SK-N-SH (cell line): ENCODE data around the gene PEX11A. TPM values are rescaled to one million over a fixed set of nuclear protein-coding genes. Genes with fewer than 3 reads are reported as not detected.

Source experiments
- CTCF ChIA-PET: fragments of 300-600, 350-600 bp; formaldehyde crosslinking; extraction: SDS; loops from one replicate; lab custom pipeline; 2021; lab: Yijun Ruan, JAX
- POLR2A ChIA-PET: fragments of 350-600 bp; sonication (Branson Sonifier 250); formaldehyde crosslinking; extraction: SDS; loops from one replicate; lab custom pipeline; 2020; ENCODE audit warnings: antibody characterized with exemption, inconsistent platforms; lab: Yijun Ruan, JAX
- DNase-seq: peaks from one replicate; pipeline ENCODE4 v3.0.0; 2012
- H2AFZ ChIP-seq: fragments of 200-600 bp; sonication (generic); 2 replicates; pipeline ENCODE4 v1.8.1; 2016; ENCODE audit warnings: antibody characterized with exemption, mild to moderate bottlenecking, low read depth
- H3F3A ChIP-seq: fragments of 200-600 bp; sonication (generic); replicated peaks from 2 replicates; pipeline ENCODE3; 2016; ENCODE audit warnings: antibody characterized with exemption, mild to moderate bottlenecking; ENCODE audit not compliant: insufficient read depth
- H3K27ac ChIP-seq, 2 experiments: fragments of 200-500 bp in 1 of 2; fragments of 200-600 bp in 1 of 2; sonication (Bioruptor generic) in 1 of 2; sonication (generic), shearing (Covaris generic) in 1 of 2; 2 replicates each; pipeline versions ENCODE4 v1.5.1 to v1.6.1; 2014 to 2016; ENCODE audit warnings: low read depth in 2 of 2, inconsistent platforms in 1 of 2, low read length in 1 of 2, mild to moderate bottlenecking in 1 of 2, mixed read lengths in 1 of 2
- H3K27me3 ChIP-seq: fragments of 200-600 bp; sonication (generic), shearing (Covaris generic); 2 replicates; pipeline ENCODE4 v1.6.1; 2016; ENCODE audit warnings: mixed run types; ENCODE audit not compliant: insufficient read depth
- H3K36me3 ChIP-seq, 2 experiments: fragments of 200-500 bp in 1 of 2; fragments of 200-600 bp in 1 of 2; sonication (Bioruptor generic) in 1 of 2; sonication (generic) in 1 of 2; replicated peaks in 1 of 2; 2 replicates each; pipeline versions ENCODE3 to v1.5.1; 2014 to 2016; ENCODE audit warnings: low read length in 1 of 2, mild to moderate bottlenecking in 1 of 2; ENCODE audit not compliant: insufficient read depth in 2 of 2, control insufficient read depth in 1 of 2
- H3K4me1 ChIP-seq, 2 experiments: fragments of 200-500 bp in 1 of 2; fragments of 200-600 bp in 1 of 2; sonication (Bioruptor generic) in 1 of 2; sonication (generic), shearing (Covaris generic) in 1 of 2; 2 replicates each; pipeline versions ENCODE4 v1.5.1 to v1.6.1; 2014 to 2016; ENCODE audit warnings: low read depth in 1 of 2, low read length in 1 of 2, mixed run types in 1 of 2; ENCODE audit not compliant: insufficient read depth in 2 of 2, control insufficient read depth in 1 of 2
- H3K4me2 ChIP-seq: fragments of 200-600 bp; sonication (generic), shearing (Covaris generic); 2 replicates; pipeline ENCODE4 v1.6.1; 2017; ENCODE audit warnings: mixed run types
- H3K4me3 ChIP-seq, 2 experiments: fragments of 200-500 bp in 1 of 2; fragments of 200-600 bp in 1 of 2; sonication (Bioruptor generic) in 1 of 2; sonication (generic), shearing (Covaris generic) in 1 of 2; 2 replicates each; pipeline versions ENCODE4 v1.5.1 to v1.8.1; 2014 to 2016; ENCODE audit warnings: low read depth in 2 of 2, inconsistent platforms in 1 of 2, low read length in 1 of 2, mild to moderate bottlenecking in 1 of 2, mixed read lengths in 1 of 2, moderate library complexity in 1 of 2
- H3K79me2 ChIP-seq: fragments of 200-600 bp; sonication (generic); 2 replicates; pipeline ENCODE4 v1.8.1; 2017; ENCODE audit warnings: mild to moderate bottlenecking; ENCODE audit not compliant: insufficient read depth
- H3K9ac ChIP-seq: fragments of 200-600 bp; sonication (generic); 2 replicates; pipeline ENCODE4 v1.6.1; 2017; ENCODE audit warnings: mixed run types
- H3K9me2 ChIP-seq: fragments of 200-600 bp; sonication (generic); 2 replicates; pipeline ENCODE4 v1.6.1; 2017; ENCODE audit warnings: mixed run types
- H3K9me3 ChIP-seq: fragments of 200-600 bp; sonication (generic); 2 replicates; pipeline ENCODE4 v1.6.1; 2017; ENCODE audit warnings: mixed run types, mild to moderate bottlenecking, moderate library complexity
- H4K20me1 ChIP-seq: fragments of 200-600 bp; sonication (generic); 2 replicates; pipeline ENCODE4 v1.6.1; 2017; ENCODE audit warnings: mild to moderate bottlenecking, mixed run types; ENCODE audit not compliant: insufficient read depth
- CHD2 ChIP-seq: fragments of 150-350 bp; IDR thresholded peaks from 2 replicates; pipeline ENCODE4 v1.6.1; 2018; ENCODE audit warnings: low read length; ENCODE audit not compliant: partially characterized antibody
- EP300 ChIP-seq, 2 experiments: IDR thresholded peaks; 2 replicates each; pipeline versions ENCODE4 v1.4.0 to v1.6.1; 2012; ENCODE audit warnings: borderline replicate concordance in 1 of 2, low read depth in 1 of 2, low read length in 1 of 2
- GATA2 ChIP-seq: sonication (generic); formaldehyde crosslinking; IDR thresholded peaks from 2 replicates; pipeline ENCODE4 v1.5.0; 2020; ENCODE audit warnings: mild to moderate bottlenecking, missing genetic modification reagents
- JUND ChIP-seq: IDR thresholded peaks from 2 replicates; pipeline ENCODE4 v1.4.0; 2012
- NFIC ChIP-seq: IDR thresholded peaks from 2 replicates; pipeline ENCODE4 v1.4.0; 2012; ENCODE audit warnings: borderline replicate concordance
- NRF1 ChIP-seq: IDR thresholded peaks from 2 replicates; pipeline ENCODE4 v1.6.1; 2012; ENCODE audit warnings: low read depth, mild to moderate bottlenecking, low read length
- RCOR1 ChIP-seq: fragments of 150-350 bp; IDR thresholded peaks from 2 replicates; pipeline ENCODE4 v1.6.1; 2017; ENCODE audit warnings: antibody characterized with exemption, low read length
- REST ChIP-seq: IDR thresholded peaks from 2 replicates; pipeline ENCODE4 v1.6.1; 2012; ENCODE audit warnings: mild to moderate bottlenecking, low read depth, low read length, moderate library complexity
- RXRA ChIP-seq: IDR thresholded peaks from 2 replicates; pipeline ENCODE4 v1.4.0; 2012; ENCODE audit warnings: low read depth, mild to moderate bottlenecking, borderline replicate concordance
- SIN3A ChIP-seq: IDR thresholded peaks from 2 replicates; pipeline ENCODE4 v1.6.1; 2012; ENCODE audit warnings: low read depth, mild to moderate bottlenecking, low read length, moderate library complexity, borderline replicate concordance
- TCF12 ChIP-seq: IDR thresholded peaks from 2 replicates; pipeline ENCODE4 v1.4.0; 2012
- TEAD4 ChIP-seq: IDR thresholded peaks from 2 replicates; pipeline ENCODE4 v1.4.0; 2012; ENCODE audit warnings: mild to moderate bottlenecking, borderline replicate concordance; ENCODE audit not compliant: insufficient read depth
- USF2 ChIP-seq: fragments of 150-350 bp; IDR thresholded peaks from 2 replicates; pipeline ENCODE4 v1.6.1; 2017; ENCODE audit warnings: antibody characterized with exemption, low read length, low read depth, borderline replicate concordance
- ZBTB33 ChIP-seq: IDR thresholded peaks from 2 replicates; pipeline ENCODE4 v1.4.0; 2012; ENCODE audit warnings: low read depth, borderline replicate concordance
- WGBS: methylation state at CpG from one replicate; pipeline ENCODE4 v1.1.6; 2017; ENCODE audit warnings: low lambda C conversion rate; 5-methylcytosine and 5-hydroxymethylcytosine counted together
- polyA plus RNA-seq, 3 experiments: library from polyadenylated mRNA; depleted of rRNA; stranded (reverse); fragments of >200 nt; gene quantifications; 2 replicates each; pipeline ENCODE4 v1.2.3, GENCODE V29; 2012
- TF ChIP-seq, protein P1 (sequence below): IDR thresholded peaks from 2 replicates; pipeline ENCODE4; 2012
- TF ChIP-seq, protein P2 (sequence below): fragments of 200-600 bp; sonication (generic); IDR thresholded peaks from 2 replicates; pipeline ENCODE4 v1.6.1; 2017; ENCODE audit warnings: antibody characterized with exemption, mild to moderate bottlenecking, moderate library complexity
- TF ChIP-seq, protein P3 (sequence below): fragments of 150-350 bp; IDR thresholded peaks from 2 replicates; pipeline ENCODE4 v1.6.1; 2016; ENCODE audit warnings: mild to moderate bottlenecking, low read depth, low read length

PEX11A gene
- polyA plus RNA-seq, 1 of the 3 experiments (the other 2 are of a cell fraction) = 6.1 TPM

- Histone ChIP-seq H4K20me1 (no peaks in the 10 kb centered on the region), H3K36me3 (no peaks in the 10 kb centered on the region), H3F3A (peaks cover 33% of the 10 kb centered on the region), H3K4me3 (no peak overlapping the region), H3K4me2 (no peak overlapping the region), H3K79me2 (peaks cover 3% of the 10 kb centered on the region), H3K9me3 (no peaks in the 10 kb centered on the region), H3K4me1 (peaks cover 12 to 14% of the 10 kb centered on the region in 2 experiments; a peak in 3 of 4 replicates), H2AFZ (no peak overlapping the region), H3K9me2 (no peaks in the 10 kb centered on the region), H3K27me3 (no peaks in the 10 kb centered on the region), H3K9ac (no peak overlapping the region), H3K27ac (no peak overlapping the region)
- no peak for DNase-seq
- 98% methylated on average over 2 of the region's 2 CpGs for WGBS
- ChIA-PET CTCF (interaction anchor here (0.9 to 1.5 kb wide), 3 partner anchors 12 to 15 kb away, joined by 3 to 4 read pairs (median 3); no protein-coding TSS in a partner anchor), POLR2A (no interaction called here)
- TF ChIP-seq JUND (no peak), TEAD4 (no peak), NRF1 (no peak), REST (no peak), NFIC (no peak), RCOR1 (no peak), RXRA (no peak), TCF12 (no peak), EP300 (IDR thresholded peaks at IDR 0.05; ENCODE audit: borderline replicate concordance in 1 of 2, low read depth in 1 of 2, low read length in 1 of 2) (no peak), ZBTB33 (no peak), GATA2 (CRISPR knock-in tag) (no peak), SIN3A (no peak), USF2 (no peak), CHD2 (no peak)
- TF ChIP-seq, protein P1, sequence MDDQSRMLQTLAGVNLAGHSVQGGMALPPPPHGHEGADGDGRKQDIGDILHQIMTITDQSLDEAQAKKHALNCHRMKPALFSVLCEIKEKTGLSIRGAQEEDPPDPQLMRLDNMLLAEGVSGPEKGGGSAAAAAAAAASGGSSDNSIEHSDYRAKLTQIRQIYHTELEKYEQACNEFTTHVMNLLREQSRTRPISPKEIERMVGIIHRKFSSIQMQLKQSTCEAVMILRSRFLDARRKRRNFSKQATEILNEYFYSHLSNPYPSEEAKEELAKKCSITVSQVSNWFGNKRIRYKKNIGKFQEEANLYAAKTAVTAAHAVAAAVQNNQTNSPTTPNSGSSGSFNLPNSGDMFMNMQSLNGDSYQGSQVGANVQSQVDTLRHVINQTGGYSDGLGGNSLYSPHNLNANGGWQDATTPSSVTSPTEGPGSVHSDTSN = no peak
- TF ChIP-seq, protein P2, sequence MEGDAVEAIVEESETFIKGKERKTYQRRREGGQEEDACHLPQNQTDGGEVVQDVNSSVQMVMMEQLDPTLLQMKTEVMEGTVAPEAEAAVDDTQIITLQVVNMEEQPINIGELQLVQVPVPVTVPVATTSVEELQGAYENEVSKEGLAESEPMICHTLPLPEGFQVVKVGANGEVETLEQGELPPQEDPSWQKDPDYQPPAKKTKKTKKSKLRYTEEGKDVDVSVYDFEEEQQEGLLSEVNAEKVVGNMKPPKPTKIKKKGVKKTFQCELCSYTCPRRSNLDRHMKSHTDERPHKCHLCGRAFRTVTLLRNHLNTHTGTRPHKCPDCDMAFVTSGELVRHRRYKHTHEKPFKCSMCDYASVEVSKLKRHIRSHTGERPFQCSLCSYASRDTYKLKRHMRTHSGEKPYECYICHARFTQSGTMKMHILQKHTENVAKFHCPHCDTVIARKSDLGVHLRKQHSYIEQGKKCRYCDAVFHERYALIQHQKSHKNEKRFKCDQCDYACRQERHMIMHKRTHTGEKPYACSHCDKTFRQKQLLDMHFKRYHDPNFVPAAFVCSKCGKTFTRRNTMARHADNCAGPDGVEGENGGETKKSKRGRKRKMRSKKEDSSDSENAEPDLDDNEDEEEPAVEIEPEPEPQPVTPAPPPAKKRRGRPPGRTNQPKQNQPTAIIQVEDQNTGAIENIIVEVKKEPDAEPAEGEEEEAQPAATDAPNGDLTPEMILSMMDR = no peak
- TF ChIP-seq, protein P3, sequence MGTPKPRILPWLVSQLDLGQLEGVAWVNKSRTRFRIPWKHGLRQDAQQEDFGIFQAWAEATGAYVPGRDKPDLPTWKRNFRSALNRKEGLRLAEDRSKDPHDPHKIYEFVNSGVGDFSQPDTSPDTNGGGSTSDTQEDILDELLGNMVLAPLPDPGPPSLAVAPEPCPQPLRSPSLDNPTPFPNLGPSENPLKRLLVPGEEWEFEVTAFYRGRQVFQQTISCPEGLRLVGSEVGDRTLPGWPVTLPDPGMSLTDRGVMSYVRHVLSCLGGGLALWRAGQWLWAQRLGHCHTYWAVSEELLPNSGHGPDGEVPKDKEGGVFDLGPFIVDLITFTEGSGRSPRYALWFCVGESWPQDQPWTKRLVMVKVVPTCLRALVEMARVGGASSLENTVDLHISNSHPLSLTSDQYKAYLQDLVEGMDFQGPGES = no peak
Observed at GRCh38 chr15:89659295-89659694, 31.3 kb downstream of the PEX11A start.
